Neural progenitor cell (in vitro differentiated cells): ENCODE results near the gene NARS2.

Experiments used
- EZH2 ChIP-seq: fragments of 200-600 bp; sonication (generic); IDR thresholded peaks from 2 replicates; pipeline ENCODE4 v1.6.1; 2017; ENCODE audit warnings: antibody characterized with exemption, mild to moderate bottlenecking, moderate library complexity
- TF ChIP-seq, protein P1 (sequence below): fragments of 200-600 bp; sonication (generic); IDR thresholded peaks from 2 replicates; pipeline ENCODE4 v1.5.1; 2017; ENCODE audit warnings: antibody characterized with exemption, mild to moderate bottlenecking

DNA sequence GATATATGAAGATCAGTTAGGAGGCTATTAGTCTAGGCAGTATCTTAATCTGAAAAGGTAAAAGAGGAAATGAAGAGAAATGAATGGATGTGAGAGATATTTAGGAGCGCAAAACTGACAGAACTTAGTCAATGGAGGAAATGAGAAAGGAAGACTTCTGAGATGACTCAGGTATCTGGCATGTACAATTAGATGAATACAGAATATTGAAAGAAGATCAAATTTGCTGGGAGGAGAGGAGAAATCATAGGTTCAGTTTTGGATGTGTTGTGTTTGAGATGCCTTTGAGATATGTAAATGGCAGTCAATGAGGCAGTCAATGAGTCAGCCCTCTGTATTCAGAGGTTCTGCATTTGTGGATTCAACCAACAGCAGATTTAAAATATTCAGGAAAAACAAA lies 114.2 kb downstream of the NARS2 start:
- no peak for TF ChIP-seq EZH2
- TF ChIP-seq, protein P1, sequence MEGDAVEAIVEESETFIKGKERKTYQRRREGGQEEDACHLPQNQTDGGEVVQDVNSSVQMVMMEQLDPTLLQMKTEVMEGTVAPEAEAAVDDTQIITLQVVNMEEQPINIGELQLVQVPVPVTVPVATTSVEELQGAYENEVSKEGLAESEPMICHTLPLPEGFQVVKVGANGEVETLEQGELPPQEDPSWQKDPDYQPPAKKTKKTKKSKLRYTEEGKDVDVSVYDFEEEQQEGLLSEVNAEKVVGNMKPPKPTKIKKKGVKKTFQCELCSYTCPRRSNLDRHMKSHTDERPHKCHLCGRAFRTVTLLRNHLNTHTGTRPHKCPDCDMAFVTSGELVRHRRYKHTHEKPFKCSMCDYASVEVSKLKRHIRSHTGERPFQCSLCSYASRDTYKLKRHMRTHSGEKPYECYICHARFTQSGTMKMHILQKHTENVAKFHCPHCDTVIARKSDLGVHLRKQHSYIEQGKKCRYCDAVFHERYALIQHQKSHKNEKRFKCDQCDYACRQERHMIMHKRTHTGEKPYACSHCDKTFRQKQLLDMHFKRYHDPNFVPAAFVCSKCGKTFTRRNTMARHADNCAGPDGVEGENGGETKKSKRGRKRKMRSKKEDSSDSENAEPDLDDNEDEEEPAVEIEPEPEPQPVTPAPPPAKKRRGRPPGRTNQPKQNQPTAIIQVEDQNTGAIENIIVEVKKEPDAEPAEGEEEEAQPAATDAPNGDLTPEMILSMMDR: no peak
